ENCODE measurements around the gene ADIPOR2.
"Not testable (repeated sequence)": the region's sequence is repeated elsewhere in the genome, so short reads cannot be mapped to it uniquely, and the experiment has no call there.

DNA sequence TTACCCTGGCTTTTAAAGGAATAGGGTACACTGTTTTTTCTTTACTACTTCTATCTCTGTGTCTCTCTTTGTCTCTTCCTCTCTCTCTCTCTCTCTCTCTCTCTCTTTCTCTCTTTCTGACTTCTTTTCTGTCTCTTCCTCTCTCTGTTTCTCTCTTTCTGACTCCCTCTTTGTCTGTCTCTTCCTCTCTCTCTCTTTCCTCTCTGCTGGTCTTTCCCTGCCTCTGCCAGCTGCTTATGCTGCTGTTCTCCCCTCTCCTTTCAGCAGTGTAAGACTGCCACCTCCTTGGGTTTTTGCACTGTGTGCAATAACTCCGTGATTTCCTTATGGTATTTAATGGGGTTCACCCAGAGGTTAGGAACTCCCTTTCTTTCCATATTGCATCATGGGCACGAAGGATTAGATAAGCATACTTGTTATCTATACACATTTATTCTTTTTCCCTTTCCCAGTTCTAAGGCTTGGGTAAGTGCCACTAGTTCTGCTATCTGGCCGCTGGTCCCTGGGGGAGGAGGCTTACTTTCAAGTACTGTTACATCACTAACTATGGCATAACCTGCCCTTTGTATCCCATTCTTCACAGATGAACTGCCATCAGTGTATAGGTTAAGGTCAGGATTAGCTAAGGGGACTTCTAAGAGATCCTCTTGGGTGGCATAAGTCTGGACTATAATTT, 20.8 kb downstream of the ADIPOR2 start:
- TF ChIP-seq, protein P1, sequence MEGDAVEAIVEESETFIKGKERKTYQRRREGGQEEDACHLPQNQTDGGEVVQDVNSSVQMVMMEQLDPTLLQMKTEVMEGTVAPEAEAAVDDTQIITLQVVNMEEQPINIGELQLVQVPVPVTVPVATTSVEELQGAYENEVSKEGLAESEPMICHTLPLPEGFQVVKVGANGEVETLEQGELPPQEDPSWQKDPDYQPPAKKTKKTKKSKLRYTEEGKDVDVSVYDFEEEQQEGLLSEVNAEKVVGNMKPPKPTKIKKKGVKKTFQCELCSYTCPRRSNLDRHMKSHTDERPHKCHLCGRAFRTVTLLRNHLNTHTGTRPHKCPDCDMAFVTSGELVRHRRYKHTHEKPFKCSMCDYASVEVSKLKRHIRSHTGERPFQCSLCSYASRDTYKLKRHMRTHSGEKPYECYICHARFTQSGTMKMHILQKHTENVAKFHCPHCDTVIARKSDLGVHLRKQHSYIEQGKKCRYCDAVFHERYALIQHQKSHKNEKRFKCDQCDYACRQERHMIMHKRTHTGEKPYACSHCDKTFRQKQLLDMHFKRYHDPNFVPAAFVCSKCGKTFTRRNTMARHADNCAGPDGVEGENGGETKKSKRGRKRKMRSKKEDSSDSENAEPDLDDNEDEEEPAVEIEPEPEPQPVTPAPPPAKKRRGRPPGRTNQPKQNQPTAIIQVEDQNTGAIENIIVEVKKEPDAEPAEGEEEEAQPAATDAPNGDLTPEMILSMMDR (IDR thresholded peaks at IDR 0.05; ENCODE audit: low read depth, low read length) = not testable (repeated sequence)
- not testable (repeated sequence) for TF ChIP-seq POLR2A (IDR thresholded peaks at IDR 0.05; ENCODE audit: extremely low read depth, insufficient read length)
- TF ChIP-seq, protein P2, sequence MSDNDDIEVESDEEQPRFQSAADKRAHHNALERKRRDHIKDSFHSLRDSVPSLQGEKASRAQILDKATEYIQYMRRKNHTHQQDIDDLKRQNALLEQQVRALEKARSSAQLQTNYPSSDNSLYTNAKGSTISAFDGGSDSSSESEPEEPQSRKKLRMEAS (IDR thresholded peaks at IDR 0.05; ENCODE audit: low read depth, low read length) = not testable (repeated sequence)
